ENCODE results near the gene MAP2. TPM values are rescaled to one million over a fixed set of nuclear protein-coding genes. Genes with fewer than 3 reads are reported as not detected.

Gene MAP2
- total RNA-seq, 2 experiments from 2014 or later = 0.10 TPM; not detected in 1

DNA sequence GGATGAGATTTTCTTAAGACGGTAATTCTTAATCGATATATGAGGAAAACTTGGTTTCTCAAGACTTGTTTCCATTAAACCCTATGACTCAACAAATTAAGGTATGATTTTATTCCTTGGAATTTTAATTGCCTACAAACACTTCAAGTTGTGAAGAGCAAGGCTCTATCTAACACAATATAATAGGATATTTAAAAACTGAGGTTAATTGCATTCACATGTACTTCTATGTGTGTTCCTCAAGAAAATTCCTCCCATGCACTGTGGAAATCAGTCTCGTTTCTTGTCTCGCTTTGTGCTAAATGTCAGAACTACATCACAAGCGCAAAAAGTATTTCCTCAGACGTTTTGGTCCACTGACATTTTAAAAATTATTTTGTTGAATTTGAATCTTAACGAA is 238.2 kb downstream of the MAP2 start:
- TF ChIP-seq CTCF (conservative IDR thresholded peaks at IDR 0.05; ENCODE audit: low read length) = no peak
- TF ChIP-seq EZH2phosphoT487 (IDR thresholded peaks at IDR 0.05; ENCODE audit: borderline replicate concordance, low read depth, low read length) = no peak
- Histone ChIP-seq H3K9me3 (ENCODE audit: low read length) (no peaks in the 10 kb centered on the region), H2AFZ (ENCODE audit: low read length) (no peak overlapping the region), H3K4me2 (ENCODE audit: low read length) (no peak overlapping the region), H3K4me3 (ENCODE audit: low read depth, low read length, poor library complexity, severe bottlenecking) (no peak overlapping the region), H4K20me1 (ENCODE audit: insufficient read depth, low read length) (no peaks in the 10 kb centered on the region), H3K27ac (ENCODE audit: low read depth, low read length, poor library complexity, severe bottlenecking) (no peak overlapping the region), H3K9me2 (ENCODE audit: insufficient read depth, low read length) (no peaks in the 10 kb centered on the region), H3K79me2 (ENCODE audit: insufficient read depth, low read depth, low read length) (no peaks in the 10 kb centered on the region), H3K4me1 (ENCODE audit: insufficient read depth, low read length, poor library complexity, severe bottlenecking) (no peaks in the 10 kb centered on the region), H3K36me3 (ENCODE audit: insufficient read depth, low read length) (no peaks in the 10 kb centered on the region)
- ChIA-PET CTCF (ENCODE audit: unreplicated experiment) (no interaction called here), POLR2A (interaction anchor here (0.9 kb wide), 1 partner anchor 10 kb away, joined by 3 read pairs; no protein-coding TSS in a partner anchor)
- no peak for DNase-seq (ENCODE audit: low spot score)
- BruUV-seq (replicated peaks) = no TSS peak
- intact Hi-C loops (cut with micrococcal nuclease; ENCODE audit: unreplicated experiment) = no loop called here

GRCh38 chr2:209663139-209663538 is 239.3 kb downstream of the MAP2 start:
- BruUV-seq (replicated peaks) = no TSS peak
- CTCF ChIA-PET (ENCODE audit: unreplicated experiment) = no interaction called here
- POLR2A ChIA-PET = no interaction called here
- no peaks in the 10 kb centered on the region for H3K4me1 ChIP-seq (ENCODE audit: insufficient read depth, low read length, poor library complexity, severe bottlenecking)
- no peaks in the 10 kb centered on the region for H3K9me3 ChIP-seq (ENCODE audit: low read length)
- no peak overlapping the region for H3K27ac ChIP-seq (ENCODE audit: low read depth, low read length, poor library complexity, severe bottlenecking)
- TF ChIP-seq CTCF (conservative IDR thresholded peaks at IDR 0.05; ENCODE audit: low read length) (no peak), EZH2phosphoT487 (IDR thresholded peaks at IDR 0.05; ENCODE audit: borderline replicate concordance, low read depth, low read length) (no peak)
- no peaks in the 10 kb centered on the region for H3K9me2 ChIP-seq (ENCODE audit: insufficient read depth, low read length)
- H3K4me2 ChIP-seq (ENCODE audit: low read length) = no peak overlapping the region
- no peak for DNase-seq (ENCODE audit: low spot score)
- H3K79me2 ChIP-seq (ENCODE audit: insufficient read depth, low read depth, low read length) = no peaks in the 10 kb centered on the region
- H3K36me3 ChIP-seq (ENCODE audit: insufficient read depth, low read length) = no peaks in the 10 kb centered on the region
- no peak overlapping the region for H3K4me3 ChIP-seq (ENCODE audit: low read depth, low read length, poor library complexity, severe bottlenecking)
- no peak overlapping the region for H2AFZ ChIP-seq (ENCODE audit: low read length)
- H4K20me1 ChIP-seq (ENCODE audit: insufficient read depth, low read length) = no peaks in the 10 kb centered on the region
- intact Hi-C loops (cut with micrococcal nuclease; ENCODE audit: unreplicated experiment) = no loop called here

DNA sequence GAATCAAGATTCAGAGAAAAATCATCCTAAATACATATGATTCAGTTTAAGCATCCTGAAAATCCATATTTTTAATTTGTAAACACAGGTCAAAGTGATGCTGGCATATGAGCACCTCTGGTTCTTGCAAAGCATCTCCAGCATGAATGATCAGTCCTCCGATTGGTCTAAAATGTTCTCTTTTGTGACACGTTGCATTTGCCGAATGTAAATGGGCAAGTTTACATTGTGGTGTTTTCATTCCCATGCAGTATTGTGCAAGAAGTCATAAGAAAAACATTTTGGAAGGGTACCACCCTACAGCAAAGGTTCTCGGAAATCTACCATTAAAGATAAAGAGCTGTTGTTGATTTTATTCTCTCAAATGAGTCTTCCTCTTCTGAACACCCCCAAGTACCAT is 239.8 kb downstream of the MAP2 start:
- Histone ChIP-seq H2AFZ (ENCODE audit: low read length) (no peak overlapping the region), H3K4me3 (ENCODE audit: low read depth, low read length, poor library complexity, severe bottlenecking) (no peak overlapping the region), H3K4me2 (ENCODE audit: low read length) (no peak overlapping the region), H4K20me1 (ENCODE audit: insufficient read depth, low read length) (no peaks in the 10 kb centered on the region), H3K79me2 (ENCODE audit: insufficient read depth, low read depth, low read length) (no peaks in the 10 kb centered on the region), H3K27ac (ENCODE audit: low read depth, low read length, poor library complexity, severe bottlenecking) (no peak overlapping the region), H3K9me3 (ENCODE audit: low read length) (no peaks in the 10 kb centered on the region), H3K9me2 (ENCODE audit: insufficient read depth, low read length) (no peaks in the 10 kb centered on the region), H3K4me1 (ENCODE audit: insufficient read depth, low read length, poor library complexity, severe bottlenecking) (no peaks in the 10 kb centered on the region), H3K36me3 (ENCODE audit: insufficient read depth, low read length) (no peaks in the 10 kb centered on the region)
- no peak for DNase-seq (ENCODE audit: low spot score)
- intact Hi-C loops (cut with micrococcal nuclease; ENCODE audit: unreplicated experiment) = no loop called here
- BruUV-seq (replicated peaks) = no TSS peak
- ChIA-PET CTCF (ENCODE audit: unreplicated experiment) (no interaction called here), POLR2A (interaction anchor here (0.7 kb wide), 1 partner anchor 48 kb away, joined by 3 read pairs; no protein-coding TSS in a partner anchor)
- no peak for TF ChIP-seq EZH2phosphoT487 (IDR thresholded peaks at IDR 0.05; ENCODE audit: borderline replicate concordance, low read depth, low read length)
- TF ChIP-seq CTCF (conservative IDR thresholded peaks at IDR 0.05; ENCODE audit: low read length) = no peak

Data from OCI-LY7 (cell line).